ENCODE data around the gene ZBTB46. TPM values are rescaled to one million over a fixed set of nuclear protein-coding genes. Genes with fewer than 3 reads are reported as not detected.

The ZBTB46 gene
- total RNA-seq, 1 experiment from 2014 or later, result 9.5 TPM

DNA sequence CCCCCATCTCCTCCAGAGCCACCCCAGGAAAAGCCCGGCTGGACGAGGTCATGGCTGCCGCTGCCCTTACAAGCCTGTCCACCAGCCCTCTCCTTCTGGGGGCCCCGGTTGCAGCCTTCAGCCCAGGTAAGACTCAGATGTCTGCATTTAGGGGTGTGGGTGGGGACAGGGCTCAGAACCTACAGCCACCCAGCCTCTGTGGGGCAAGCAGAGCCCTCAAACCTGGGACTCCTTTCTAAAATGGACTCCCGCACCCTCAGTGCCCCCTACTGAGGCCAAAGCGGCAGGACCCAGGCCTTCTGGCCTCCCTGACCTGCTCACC is 89.7 kb downstream of the ZBTB46 start:
- peak overlapping the region; percentile 88 for H3K4me3 Mint-ChIP-seq (ENCODE audit: unreplicated experiment)
- Histone ChIP-seq H3K36me3 (ENCODE audit: control insufficient read depth, insufficient read depth, low read length) (peaks cover 10% of the 10 kb centered on the region), H3K27me3 (replicated peaks; ENCODE audit: control insufficient read depth, insufficient read depth, low read length) (no peaks in the 10 kb centered on the region), H3K9me3 (no peaks in the 10 kb centered on the region), H3K4me3 (ENCODE audit: low read depth, low read length) (peak overlapping the region; percentile 72), H3K4me1 (peaks cover 28% of the 10 kb centered on the region)
- BruUV-seq (replicated peaks), result no TSS peak
- no peak for TF ChIP-seq CTCF (IDR thresholded peaks at IDR 0.05; ENCODE audit: insufficient read depth in 1 of 2, low read depth in 1 of 2, low read length in 1 of 2, severe bottlenecking in 1 of 2, unreplicated experiment in 1 of 2)
- H3K9me3 Mint-ChIP-seq (ENCODE audit: unreplicated experiment), result no peaks in the 10 kb centered on the region
- peak overlapping the region; percentile 87 for H3K27ac Mint-ChIP-seq (ENCODE audit: unreplicated experiment)
- no peak for DNase-seq
- intact Hi-C loops (cut with micrococcal nuclease; ENCODE audit: unreplicated experiment), result loop anchor here (1.0 kb wide), 1 partner anchor 34 kb away; the partner anchor contains the start of gene ARFRP1
- no peaks in the 10 kb centered on the region for H3K4me1 Mint-ChIP-seq (ENCODE audit: low read depth, unreplicated experiment)
- CTCF ChIA-PET, result interaction anchor here (0.6 to 1.8 kb wide), 15 partner anchors 9 to 297 kb away, joined by 3 to 27 read pairs (median 5); partner anchors contain the start of genes ARFRP1, PTK6, SAMD10 and TPD52L2
- H3K27me3 Mint-ChIP-seq (ENCODE audit: insufficient read depth, unreplicated experiment), result no peaks in the 10 kb centered on the region
- POLR2A ChIA-PET, result interaction anchor here (0.8 to 1.6 kb wide), 9 partner anchors 10 to 239 kb away, joined by 4 to 25 read pairs (median 4); partner anchors contain the start of genes ARFRP1, PPDPF, PRPF6 and RTEL1
- H3K36me3 Mint-ChIP-seq (ENCODE audit: insufficient read depth, unreplicated experiment), result peaks cover 78% of the 10 kb centered on the region

DNA sequence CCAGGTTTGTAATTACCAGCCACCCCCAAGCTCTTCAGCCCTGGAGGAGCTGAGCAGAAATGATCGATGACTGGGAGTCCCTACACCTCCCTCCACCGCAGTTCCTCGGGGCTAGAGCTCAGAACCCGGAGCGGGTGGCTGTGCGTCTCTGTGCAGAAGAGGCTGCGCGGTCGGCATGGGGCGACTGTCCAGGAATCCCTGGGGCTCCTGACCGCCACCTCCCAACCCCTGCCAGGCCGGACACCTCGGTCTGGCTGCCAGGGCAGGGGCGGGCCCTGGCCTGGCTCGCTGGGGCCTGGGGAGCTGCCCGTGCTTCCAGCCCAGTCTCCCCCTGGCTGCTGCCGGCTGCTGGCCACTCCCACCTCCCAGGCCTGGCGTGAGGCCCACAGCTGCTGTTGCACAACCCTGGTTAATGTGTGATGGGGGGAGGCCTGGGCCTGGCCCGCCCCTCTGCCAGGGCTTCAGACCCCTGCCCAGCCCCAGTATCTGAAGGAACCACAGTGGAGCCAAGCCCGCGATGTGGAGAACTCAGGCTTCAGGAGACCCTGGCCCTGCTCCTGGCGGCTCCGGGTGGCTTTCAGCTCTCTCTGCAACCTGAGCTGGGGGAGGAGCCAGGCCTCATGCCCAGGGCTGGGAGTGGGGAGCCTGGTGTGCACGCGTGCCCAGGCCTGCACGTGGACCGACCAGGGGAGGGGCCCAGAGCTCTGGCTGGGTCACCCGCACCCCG is 90.3 kb downstream of the ZBTB46 start:
- Mint-ChIP-seq H3K4me1 (ENCODE audit: low read depth, unreplicated experiment) (no peaks in the 10 kb centered on the region), H3K4me3 (ENCODE audit: unreplicated experiment) (peak overlapping the region; percentile 88), H3K27me3 (ENCODE audit: insufficient read depth, unreplicated experiment) (no peaks in the 10 kb centered on the region), H3K9me3 (ENCODE audit: unreplicated experiment) (no peaks in the 10 kb centered on the region), H3K27ac (ENCODE audit: unreplicated experiment) (peak overlapping the region; percentile 87), H3K36me3 (ENCODE audit: insufficient read depth, unreplicated experiment) (peaks cover 80% of the 10 kb centered on the region)
- peaks cover 10% of the 10 kb centered on the region for H3K36me3 ChIP-seq (ENCODE audit: control insufficient read depth, insufficient read depth, low read length)
- H3K4me3 ChIP-seq (ENCODE audit: low read depth, low read length), result peak overlapping the region; percentile 72
- ChIA-PET POLR2A (interaction anchor here (0.6 to 1.6 kb wide), 11 partner anchors 11 to 322 kb away, joined by 3 to 25 read pairs (median 4); partner anchors contain the start of genes ARFRP1, PPDPF, PRPF6 and RTEL1), CTCF (interaction anchor here (0.6 to 1.8 kb wide), 18 partner anchors 10 to 458 kb away, joined by 3 to 27 read pairs (median 5); partner anchors contain the start of genes ARFRP1, PTK6, SAMD10 and TPD52L2)
- H3K9me3 ChIP-seq, result no peaks in the 10 kb centered on the region
- DNase-seq, result peak; percentile 98
- peaks cover 28% of the 10 kb centered on the region for H3K4me1 ChIP-seq
- TF ChIP-seq CTCF (IDR thresholded peaks at IDR 0.05; ENCODE audit: insufficient read depth in 1 of 2, low read depth in 1 of 2, low read length in 1 of 2, severe bottlenecking in 1 of 2, unreplicated experiment in 1 of 2), result peak in 1 of 2 experiments; percentile 56
- no peaks in the 10 kb centered on the region for H3K27me3 ChIP-seq (replicated peaks; ENCODE audit: control insufficient read depth, insufficient read depth, low read length)
- BruUV-seq (replicated peaks), result TSS peak; percentile 77
- intact Hi-C loops (cut with micrococcal nuclease; ENCODE audit: unreplicated experiment), result loop anchor here (1.0 kb wide), 1 partner anchor 33 kb away; the partner anchor contains the start of gene ARFRP1

DNA sequence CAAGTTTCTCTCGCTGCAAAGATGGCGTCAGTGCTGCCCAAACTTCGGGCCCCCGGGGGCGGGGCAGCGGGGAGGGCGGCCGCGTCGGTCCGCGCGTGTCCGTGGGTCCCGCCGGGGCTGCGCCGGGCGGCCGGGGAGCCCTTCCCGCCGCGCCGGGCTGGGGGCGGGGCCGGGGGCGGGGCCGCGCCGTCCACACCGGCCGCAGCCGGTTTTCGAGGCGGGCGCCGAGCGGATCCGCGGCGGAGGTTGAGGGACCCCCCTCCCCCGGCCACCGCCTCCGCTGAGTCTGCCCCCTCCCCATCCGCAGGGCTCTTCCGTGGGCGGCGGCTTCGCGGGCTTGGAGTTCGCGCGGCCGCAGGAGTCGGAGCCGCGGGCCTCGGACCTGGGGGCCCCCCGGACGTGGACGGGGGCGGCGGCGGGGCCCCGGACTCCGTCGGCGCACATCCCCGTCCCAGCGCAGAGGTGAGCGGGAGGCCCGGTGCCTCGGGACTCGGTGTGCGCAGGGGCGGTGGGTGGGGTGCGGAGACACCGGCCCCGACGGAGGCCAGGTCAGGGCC is 90.9 kb downstream of the ZBTB46 start:
- H3K4me3 ChIP-seq (ENCODE audit: low read depth, low read length), result peak overlapping the region; percentile 72
- H3K27me3 Mint-ChIP-seq (ENCODE audit: insufficient read depth, unreplicated experiment), result no peaks in the 10 kb centered on the region
- TF ChIP-seq CTCF (IDR thresholded peaks at IDR 0.05; ENCODE audit: insufficient read depth in 1 of 2, low read depth in 1 of 2, low read length in 1 of 2, severe bottlenecking in 1 of 2, unreplicated experiment in 1 of 2), result no peak
- BruUV-seq (replicated peaks), result no TSS peak
- peak overlapping the region; percentile 87 for H3K27ac Mint-ChIP-seq (ENCODE audit: unreplicated experiment)
- no peaks in the 10 kb centered on the region for H3K27me3 ChIP-seq (replicated peaks; ENCODE audit: control insufficient read depth, insufficient read depth, low read length)
- intact Hi-C loops (cut with micrococcal nuclease; ENCODE audit: unreplicated experiment), result no loop called here
- H3K4me3 Mint-ChIP-seq (ENCODE audit: unreplicated experiment), result peak overlapping the region; percentile 88
- no peaks in the 10 kb centered on the region for H3K9me3 Mint-ChIP-seq (ENCODE audit: unreplicated experiment)
- H3K36me3 ChIP-seq (ENCODE audit: control insufficient read depth, insufficient read depth, low read length), result peaks cover 14% of the 10 kb centered on the region
- H3K4me1 Mint-ChIP-seq (ENCODE audit: low read depth, unreplicated experiment), result no peaks in the 10 kb centered on the region
- peak; percentile 73 to 80 for DNase-seq
- ChIA-PET POLR2A (interaction anchor here (0.6 to 1.6 kb wide), 10 partner anchors 19 to 323 kb away, joined by 3 to 25 read pairs (median 4); partner anchors contain the start of genes ARFRP1, PPDPF, PRPF6 and RTEL1), CTCF (interaction anchor here (0.7 to 1.8 kb wide), 13 partner anchors 10 to 458 kb away, joined by 3 to 27 read pairs (median 6); partner anchors contain the start of genes ARFRP1, PTK6, TPD52L2 and ZGPAT)
- no peaks in the 10 kb centered on the region for H3K9me3 ChIP-seq
- peaks cover 83% of the 10 kb centered on the region for H3K36me3 Mint-ChIP-seq (ENCODE audit: insufficient read depth, unreplicated experiment)
- peaks cover 28% of the 10 kb centered on the region for H3K4me1 ChIP-seq

Measured in Caco-2 (cell line).